Suppressor macrophage treated with lipopolysaccharide for 1 hour (primary cell): Measurements from ENCODE around the gene MRNIP.

ENCODE experiments used
- DNase-seq, 3 donors: peaks; one replicate each; pipeline ENCODE4 v3.0.0-alpha.2; 2020 to 2022

The MRNIP gene

GRCh38 chr5:179820127-179820482, 38.5 kb downstream of the MRNIP start:
- no peak for DNase-seq

- DNase-seq, result peak; percentile 59 to 84 (median 64)
These were observed 39.1 kb downstream of the MRNIP start for GRCh38 chr5:179819296-179820126.

DNA sequence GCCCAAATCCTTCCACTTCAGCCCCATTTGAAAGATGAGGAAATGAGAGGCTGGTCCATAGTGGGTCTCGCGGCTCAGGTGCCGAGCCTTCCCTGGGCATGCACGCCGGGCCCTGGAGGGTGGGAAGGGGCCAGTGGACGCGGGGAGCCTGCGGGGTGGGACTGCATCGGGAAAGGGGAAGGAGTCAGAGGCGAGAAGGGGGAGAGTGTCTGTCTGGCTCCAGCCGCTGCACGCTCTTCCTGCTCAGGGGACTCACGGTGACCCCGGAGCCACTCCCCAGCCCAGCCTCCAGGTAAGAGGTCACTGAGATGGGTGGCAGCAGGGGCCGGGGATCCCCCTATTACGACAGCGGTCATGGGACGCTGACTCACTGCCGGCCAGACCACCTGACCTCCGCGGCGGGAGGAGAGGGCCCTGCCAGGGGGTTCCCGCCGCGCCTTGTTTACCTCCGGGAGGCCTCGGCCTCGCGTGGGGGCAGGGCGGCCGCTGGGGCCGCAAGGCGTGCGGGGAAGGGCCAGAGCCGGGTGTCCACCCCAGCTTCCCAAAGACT, 39.8 kb downstream of the MRNIP start:
- peak; percentile 95 to 98 (median 96) for DNase-seq

DNA sequence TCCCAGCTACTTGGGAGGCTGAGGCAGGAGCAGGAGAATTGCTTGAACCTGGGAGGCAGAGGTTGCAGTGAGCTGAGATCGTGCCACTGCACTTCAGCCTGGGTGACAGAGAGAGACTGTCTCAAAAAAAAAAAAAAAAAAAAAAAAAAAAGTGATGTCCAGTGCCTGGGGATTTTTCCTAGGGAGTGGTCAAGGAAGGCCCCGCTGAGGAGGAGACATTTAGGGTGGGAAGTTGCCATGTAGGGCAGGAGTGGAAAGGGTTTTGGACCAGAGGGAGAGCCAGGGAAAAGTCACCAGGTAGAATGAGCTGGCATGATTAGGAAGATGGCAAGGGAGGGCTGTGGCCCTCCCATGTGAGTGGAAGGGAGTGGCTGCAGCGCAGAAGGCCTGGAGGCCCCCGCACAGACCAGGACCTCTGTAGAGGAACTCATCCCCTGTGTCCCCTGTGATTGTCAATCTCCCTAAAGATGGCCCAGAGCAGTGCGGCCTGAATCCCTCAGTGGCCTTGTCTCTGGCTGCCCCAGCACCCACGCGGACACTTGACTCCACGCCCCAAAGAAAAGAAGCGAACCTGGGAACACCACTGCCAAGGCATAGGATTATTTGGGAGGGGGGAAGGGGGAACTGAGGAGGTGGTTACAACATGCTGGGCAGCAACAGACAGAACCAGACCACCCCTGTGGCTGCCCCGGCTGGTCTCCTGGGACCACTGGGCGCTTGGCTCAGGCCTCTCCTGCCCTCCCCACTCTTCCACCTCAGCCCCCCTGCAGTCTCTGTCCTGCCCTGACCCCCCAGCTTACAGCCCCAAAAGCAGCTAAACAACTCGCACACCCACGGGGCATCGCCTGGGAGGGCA, 40.5 kb downstream of the MRNIP start:
- DNase-seq, result peak; percentile 52 to 63 (median 62)

- no peak for DNase-seq
These were observed 41.2 kb downstream of the MRNIP start for GRCh38 chr5:179817470-179817840.

- peak in 1 of 3 donors; percentile 59 for DNase-seq
These were observed 41.7 kb downstream of the MRNIP start for GRCh38 chr5:179816796-179817469.

DNA sequence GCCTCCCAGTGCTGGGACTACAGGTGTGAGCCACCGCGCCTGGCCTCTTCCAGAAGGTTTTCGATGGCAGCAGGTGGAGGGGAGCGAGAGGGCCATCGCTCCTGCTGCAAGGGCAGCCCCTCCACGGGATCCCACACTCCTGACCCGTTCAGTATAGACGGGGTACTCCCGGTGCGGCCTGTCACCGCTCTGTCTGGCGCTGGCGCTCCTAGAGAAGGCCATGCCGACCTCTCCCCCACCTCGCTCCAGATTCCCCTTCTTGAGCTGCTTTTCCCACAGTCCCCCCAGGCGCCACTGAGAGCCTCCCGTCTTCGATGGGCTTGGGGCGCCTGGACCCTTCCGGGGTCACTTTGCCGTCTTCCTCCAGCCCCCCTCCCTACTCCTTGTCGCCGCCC, 42.2 kb downstream of the MRNIP start:
- no peak for DNase-seq

DNA sequence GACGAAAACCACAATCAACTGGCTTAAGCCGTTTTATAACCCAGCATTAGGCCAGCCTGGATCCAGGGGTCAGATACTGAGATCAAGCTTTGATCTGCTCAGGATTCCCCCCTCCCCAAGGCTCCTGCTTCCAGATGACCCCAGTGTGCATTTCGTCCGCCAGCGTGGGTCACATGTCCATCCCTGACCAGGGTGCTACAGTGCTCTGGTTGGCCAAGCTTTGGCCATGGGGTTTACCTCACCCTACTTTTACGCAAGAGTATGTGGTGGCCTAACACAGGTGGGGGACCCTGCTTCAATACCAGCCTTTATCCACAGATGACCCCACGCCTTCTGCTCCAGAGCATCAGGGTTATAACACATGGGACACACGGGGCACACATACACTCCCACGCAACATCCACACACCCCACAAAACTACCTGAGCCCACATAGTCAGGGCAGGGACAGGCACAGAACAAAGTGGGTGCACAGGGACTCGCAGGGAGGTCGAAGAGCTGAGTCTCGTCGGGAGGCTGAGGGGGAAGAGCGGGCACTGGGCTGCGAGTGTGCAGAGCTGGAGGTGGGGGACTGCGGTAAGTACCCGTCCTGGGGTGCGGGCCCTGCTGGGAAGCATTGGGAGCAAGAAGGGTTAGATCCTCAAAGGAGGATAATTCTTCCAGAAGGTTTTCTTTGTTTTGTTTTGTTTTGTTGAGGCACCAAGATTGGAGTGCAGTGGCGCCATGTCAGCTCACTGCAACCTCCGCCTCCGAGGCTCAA, 42.9 kb downstream of the MRNIP start:
- no peak for DNase-seq

- no peak for DNase-seq
These were observed 44.5 kb downstream of the MRNIP start for GRCh38 chr5:179814090-179814489.

DNA sequence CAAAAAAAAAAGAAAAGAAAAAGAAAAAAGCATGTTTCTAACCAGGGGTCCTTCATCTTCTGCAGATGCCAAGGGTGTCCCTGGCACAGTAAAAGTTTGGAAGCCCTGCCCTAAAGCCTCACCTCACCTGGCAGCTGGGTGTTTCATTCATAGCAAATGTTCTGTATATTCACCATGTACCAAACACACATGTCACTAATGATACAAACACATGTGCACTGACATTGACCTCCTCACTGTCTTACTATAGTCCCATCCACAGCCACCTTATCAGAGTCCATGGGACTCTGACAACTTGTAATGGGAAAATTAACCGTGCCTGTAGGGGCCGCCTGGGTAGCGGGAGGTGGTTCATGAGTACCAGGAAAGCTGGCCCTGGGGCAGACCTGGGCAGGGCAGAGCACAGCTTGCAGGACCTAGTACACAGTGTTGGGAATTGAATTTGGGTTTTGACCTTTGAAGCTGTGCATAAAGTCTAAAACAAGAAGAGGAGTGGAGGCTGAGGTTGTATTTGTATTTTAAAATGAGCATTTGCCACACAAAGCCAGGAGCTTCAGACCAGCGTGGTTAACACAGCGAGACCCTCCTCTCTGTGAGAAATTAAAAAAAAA, 45.5 kb downstream of the MRNIP start:
- no peak for DNase-seq

- no peak for DNase-seq
These were observed 46.3 kb downstream of the MRNIP start for GRCh38 chr5:179812135-179812825.

DNA sequence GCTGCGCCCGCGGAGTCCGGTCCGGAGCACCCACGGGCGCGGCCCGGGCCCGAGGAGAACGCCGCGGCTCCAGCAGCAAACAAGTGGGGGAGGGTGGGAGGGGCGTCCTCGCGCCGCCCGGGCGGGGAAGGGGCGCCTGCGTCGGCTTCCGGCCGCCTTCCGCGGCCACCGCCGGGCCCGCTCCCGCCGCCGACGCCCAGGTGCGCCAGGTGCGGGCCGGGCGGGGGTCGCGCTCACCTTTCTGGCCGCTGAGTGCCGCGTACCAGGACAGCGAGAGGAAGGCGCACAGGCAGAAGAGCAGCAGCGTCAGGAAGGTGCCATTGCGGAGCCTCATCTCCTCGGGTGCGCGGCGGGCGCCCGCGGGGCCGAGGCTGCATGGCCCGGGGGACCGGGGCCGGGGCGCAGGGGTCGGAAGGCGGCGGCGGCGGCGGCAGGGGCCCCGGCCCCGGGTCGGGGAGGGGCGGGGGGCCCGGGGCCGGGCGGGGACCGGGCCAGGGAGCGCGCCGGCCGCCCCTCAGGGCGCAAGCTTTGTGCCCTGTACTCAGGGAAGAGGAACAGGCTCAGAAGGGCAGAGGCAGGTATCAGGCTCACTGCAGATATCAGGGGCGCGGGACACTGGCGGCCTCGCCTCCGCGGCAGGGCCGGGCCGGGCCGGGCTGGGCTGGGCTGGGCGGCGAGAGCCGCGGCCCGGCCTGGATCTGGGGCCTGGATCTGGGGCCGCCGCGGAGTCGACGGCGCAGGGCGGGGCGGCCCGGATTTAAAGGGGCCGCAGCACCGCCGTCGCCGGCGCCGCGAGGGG, 52.2 kb downstream of the MRNIP start, which contains the start of gene MGAT4B:
Gene MGAT4B (minus strand): TSS at position 617 of the 799 bp plus-strand sequence. CDS start 283 bp downstream, at position 334.
- peak; percentile 83 to 95 (median 88) for DNase-seq

GRCh38 chr5:179805529-179806249, 52.9 kb downstream of the MRNIP start:
- peak; percentile 61 to 80 (median 70) for DNase-seq

DNA sequence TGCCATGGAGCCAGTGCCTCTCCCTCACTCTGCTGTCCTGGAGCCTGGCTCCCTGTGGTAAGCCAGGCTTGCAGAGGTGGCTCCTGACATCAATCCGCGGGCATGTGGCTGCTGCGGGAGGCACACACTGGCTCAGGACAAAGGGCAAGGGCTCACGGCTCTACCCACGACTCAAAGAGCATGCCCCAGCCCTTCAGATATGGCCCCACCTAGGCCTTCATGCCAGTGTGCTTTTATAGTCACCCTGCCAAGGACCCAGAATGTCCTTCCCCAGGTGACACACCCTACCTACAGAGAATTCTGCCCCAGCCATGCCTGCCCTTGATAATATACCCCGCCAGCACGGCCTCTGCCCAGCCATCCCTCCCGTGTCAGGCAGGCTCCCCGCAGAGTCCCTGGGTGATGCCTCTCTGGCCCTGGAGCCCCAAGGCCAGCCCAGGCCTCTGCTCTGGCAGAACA, 53.5 kb downstream of the MRNIP start:
- no peak for DNase-seq

DNA sequence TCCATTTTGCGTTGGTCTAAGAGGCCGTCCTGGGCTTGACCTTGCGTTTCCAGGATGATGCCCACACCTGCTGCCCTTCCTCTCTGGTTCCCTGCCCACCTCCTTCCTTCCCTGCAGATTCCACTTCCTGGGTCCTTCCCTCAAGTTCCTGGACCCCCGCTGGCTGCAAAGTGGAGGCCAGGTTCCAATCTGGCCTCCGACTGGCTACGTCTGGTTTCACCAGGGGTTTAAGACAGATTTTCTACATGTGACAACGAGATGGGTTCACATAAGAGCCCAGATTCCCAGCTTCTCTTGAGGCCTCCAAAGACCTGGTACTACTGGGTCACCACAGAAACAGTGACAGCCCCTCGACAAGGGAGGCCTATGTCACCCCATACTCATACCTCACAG, 54.1 kb downstream of the MRNIP start:
- DNase-seq, result no peak

GRCh38 chr5:179803651-179804554, 54.7 kb downstream of the MRNIP start:
- DNase-seq, result peak; percentile 77 to 85 (median 78)

DNA sequence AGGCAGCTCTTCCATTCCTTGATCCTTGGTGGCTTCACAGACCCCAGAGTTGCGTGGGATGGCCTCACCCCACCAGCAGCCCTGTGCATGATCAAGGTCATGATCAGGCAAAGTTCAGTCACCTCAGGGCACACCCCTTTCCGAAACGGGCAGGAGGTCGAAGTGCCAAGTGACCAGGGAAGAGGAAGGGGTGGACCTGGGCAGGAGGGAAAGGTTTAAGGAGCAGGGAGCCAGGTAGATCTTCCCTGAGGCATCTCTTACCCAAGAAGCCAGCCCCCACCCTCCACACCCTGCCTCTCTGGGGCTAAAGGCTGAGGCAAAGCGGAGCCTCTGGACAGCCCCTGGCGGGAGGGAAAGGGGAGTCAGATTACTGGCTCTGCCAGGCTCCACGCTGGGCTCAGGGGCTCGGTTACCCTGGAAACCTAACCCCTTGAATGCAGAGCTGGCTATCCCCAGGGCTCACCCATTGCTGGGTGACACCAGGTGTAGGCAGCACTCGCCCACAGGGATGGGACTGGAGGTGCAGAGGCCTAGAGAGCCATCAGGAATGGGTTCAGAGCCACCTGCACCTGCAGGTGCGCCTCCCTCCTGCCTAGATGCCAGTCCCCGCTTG, 55.6 kb downstream of the MRNIP start:
- DNase-seq, result no peak
